ENCODE data around the gene OTULINL. TPM values are rescaled to one million over a fixed set of nuclear protein-coding genes. Genes with fewer than 3 reads are reported as not detected.
"Not testable (repeated sequence)": the region's sequence is repeated elsewhere in the genome, so short reads cannot be mapped to it uniquely, and the experiment has no call there.

The OTULINL gene
- total RNA-seq: 4.4 TPM

DNA sequence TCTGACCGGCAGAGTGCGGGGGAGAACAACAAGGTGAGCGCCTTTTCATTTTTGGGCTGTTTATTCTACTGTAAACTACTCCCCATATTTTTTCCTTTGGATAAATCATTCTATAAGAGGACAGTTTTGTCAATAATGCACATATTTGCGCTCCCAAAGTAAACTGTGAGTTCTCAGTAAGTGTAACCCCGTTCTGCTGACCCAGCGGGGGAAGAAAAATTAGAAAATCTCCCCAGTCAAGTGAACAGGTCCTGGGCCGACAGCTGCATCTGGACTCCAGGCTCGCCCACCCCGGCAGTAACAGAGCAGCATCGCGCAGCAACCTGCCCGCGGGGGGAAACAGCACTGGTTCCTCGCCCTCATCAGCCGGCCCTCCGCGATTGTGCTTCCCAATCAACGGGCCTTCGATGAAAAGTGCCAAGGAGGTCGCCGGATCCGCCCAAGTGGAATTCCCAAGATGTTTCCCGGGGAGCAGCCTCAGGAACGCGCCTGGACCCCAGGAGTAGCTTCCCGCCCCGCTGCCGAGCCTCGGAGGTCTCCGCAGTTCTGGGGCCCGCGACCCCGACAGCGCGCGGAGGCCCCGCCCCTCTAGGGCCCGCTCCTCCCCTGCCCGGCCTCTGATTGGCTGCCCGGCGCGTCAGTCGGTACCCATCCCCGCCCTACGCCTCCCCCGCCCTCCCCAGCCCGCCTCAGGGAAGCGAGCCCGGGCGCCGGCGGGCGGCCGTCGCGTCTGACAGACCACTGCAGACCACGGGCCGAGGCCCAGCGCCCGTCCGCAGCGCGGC lies at the start of gene OTULINL:
Gene OTULINL, plus strand, starts transcription at position 687 of the 785 bp plus-strand sequence. CDS start 103 bp downstream, outside the sequence.
- DNase-seq: peak; percentile 94

- DNase-seq: no peak
These were observed 49.4 kb upstream of the OTULINL start for GRCh38 chr5:14532180-14532579.

GRCh38 chr5:14534773-14535172 lies 46.8 kb upstream of the OTULINL start:
- peak; percentile 81 for DNase-seq

GRCh38 chr5:14545308-14545707 lies 36.3 kb upstream of the OTULINL start:
- no peak for DNase-seq

DNA sequence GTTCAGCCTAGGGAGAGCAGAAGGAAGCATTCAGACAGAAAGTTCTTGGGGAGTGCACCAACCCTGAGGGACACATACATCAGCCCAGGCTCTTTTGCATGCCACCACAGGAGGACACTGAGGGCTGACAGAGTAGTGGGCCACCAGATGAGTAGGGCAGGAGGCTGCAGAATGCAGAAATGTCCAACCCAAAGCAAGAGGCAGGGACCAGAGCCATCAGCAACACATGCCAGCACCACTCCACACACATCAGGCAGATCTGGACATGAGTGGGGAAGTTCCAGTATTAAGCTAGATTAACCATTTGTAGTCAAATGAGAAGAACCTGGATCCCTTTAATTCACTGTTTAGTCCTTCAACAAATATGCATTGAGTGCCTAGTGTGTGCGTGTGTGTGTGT lies 35.7 kb upstream of the OTULINL start:
- no peak for DNase-seq

- no peak for DNase-seq
These were observed 33.9 kb upstream of the OTULINL start for GRCh38 chr5:14547666-14548065.

GRCh38 chr5:14551211-14551610 lies 30.4 kb upstream of the OTULINL start:
- no peak for DNase-seq

DNA sequence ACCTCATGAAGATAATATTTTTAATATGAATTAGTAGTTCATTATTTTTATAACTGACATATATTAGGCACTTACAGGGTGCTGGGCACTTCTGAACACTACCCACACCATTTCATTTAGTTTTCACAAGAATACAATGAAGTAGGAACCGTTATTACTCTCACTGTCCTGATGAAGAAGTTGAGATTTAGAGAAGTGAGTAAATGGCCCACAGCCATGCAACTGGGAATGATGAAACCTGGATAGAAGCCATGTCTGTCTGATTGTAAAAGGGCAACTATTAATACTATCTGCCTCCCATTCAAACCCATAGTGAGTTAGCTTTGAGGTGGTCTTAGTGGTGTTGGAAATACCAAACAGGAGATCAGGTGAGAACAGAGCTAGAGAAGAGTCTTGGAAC lies 29.6 kb upstream of the OTULINL start:
- DNase-seq: no peak

GRCh38 chr5:14554288-14554687 lies 27.3 kb upstream of the OTULINL start:
- DNase-seq: not testable (repeated sequence)

- DNase-seq: no peak
These were observed 25.6 kb upstream of the OTULINL start for GRCh38 chr5:14556015-14556414.

- peak; percentile 29 for DNase-seq
These were observed 24.3 kb upstream of the OTULINL start for GRCh38 chr5:14557203-14557770.

GRCh38 chr5:14557791-14558415 lies 23.7 kb upstream of the OTULINL start:
- DNase-seq: no peak

DNA sequence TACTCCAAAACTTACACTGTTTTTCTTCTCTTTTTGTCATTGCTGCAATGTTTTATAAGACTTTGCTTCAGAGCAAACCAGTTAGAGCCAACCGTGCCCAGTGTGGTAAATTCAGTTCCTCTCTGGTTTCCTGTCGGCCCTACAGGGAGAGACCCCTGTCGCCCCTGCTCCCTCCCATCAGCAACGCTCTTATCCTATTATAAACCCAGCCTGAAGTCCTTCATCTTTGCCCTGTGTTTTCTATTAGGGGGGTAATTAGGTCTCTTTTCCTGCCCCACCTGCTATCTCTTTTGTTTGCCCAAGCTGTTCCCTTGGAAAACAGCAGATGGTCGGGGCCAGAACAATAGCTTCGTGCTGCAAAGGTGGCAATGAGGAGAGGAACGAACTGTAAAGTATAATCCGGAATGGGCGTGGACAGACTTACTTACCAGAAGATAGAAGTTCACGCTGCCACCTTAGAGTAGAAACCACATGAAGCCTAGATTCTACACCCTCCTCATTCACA lies 21.4 kb upstream of the OTULINL start:
- DNase-seq: no peak

DNA sequence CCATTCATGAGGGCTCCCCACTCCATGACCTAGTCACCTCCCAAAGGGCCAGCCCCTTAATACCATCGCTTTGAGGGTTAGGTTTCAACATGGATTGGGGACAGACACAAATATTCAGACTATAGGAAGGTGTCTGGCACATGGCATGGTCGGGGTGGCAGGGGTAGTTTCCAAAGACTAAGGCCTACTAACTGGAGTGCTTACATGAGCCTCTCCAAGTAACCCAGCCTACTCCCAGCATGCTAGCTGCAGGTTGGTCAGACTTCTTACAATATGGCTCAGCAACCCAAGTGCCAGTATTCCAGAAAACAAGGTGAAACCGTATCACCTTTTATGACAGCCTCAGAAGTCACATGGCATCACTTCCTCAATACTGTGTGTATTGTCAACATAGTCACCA lies 19.9 kb upstream of the OTULINL start:
- no peak for DNase-seq

GRCh38 chr5:14568333-14568732 lies 13.3 kb upstream of the OTULINL start:
- DNase-seq: no peak

- no peak for DNase-seq
These were observed 11.5 kb upstream of the OTULINL start for GRCh38 chr5:14569948-14570691.

DNA sequence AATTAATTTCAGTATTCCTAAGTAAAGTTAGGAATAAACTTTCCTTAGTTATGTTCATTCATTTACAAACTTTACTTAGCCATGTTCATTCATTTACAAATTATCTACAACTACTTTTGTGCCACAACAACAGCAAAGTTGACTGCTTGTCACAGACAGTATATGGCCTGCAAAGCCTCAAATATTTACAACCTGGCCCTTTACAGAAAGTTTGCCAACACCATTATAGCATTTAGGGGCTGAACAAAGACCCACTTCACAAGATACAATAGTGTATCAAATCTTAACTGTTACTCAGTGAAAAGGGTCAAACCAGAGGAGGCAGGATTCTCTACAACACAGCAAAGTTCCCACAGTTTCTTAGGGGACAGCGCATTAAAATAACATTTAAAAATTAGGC lies 9.7 kb upstream of the OTULINL start:
- no peak for DNase-seq

GRCh38 chr5:14572385-14572784 lies 9.2 kb upstream of the OTULINL start:
- no peak for DNase-seq

GRCh38 chr5:14572836-14573235 lies 8.8 kb upstream of the OTULINL start:
- no peak for DNase-seq

GRCh38 chr5:14574096-14574495 lies 7.5 kb upstream of the OTULINL start:
- DNase-seq: no peak

GRCh38 chr5:14574891-14575508 lies 6.6 kb upstream of the OTULINL start:
- peak; percentile 65 for DNase-seq

- no peak for DNase-seq
These were observed 5.4 kb upstream of the OTULINL start for GRCh38 chr5:14576206-14576605.

Data from tongue (tissue), 2 donors.